Esophagus squamous epithelium (tissue), 5 donors: Measurements from ENCODE around the gene MFNG. TPM values are rescaled to one million over a fixed set of nuclear protein-coding genes. Genes with fewer than 3 reads are reported as not detected.
"Not testable (repeated sequence)": the region's sequence is repeated elsewhere in the genome, so short reads cannot be mapped to it uniquely, and the experiment has no call there.

Source experiments
- DNase-seq: peaks from one replicate; lab custom pipeline; 2025; lab: John Stamatoyannopoulos, UW
- H3K27ac ChIP-seq, 4 donors: fragments of 200-600 bp; sonication (generic); one replicate each; pipeline ENCODE4 v1.5.1; 2016 to 2019; ENCODE audit warnings: mild to moderate bottlenecking in 1 of 4
- H3K27me3 ChIP-seq, 4 donors: fragments of 200-600 bp; sonication (generic); 1 replicate in 3 of 4; 2 replicates in 1 of 4; pipeline versions ENCODE4 v1.5.1 to v1.6.0; 2017 to 2021; ENCODE audit warnings: antibody characterized with exemption in 1 of 4
- H3K36me3 ChIP-seq, 3 donors: fragments of 200-600 bp; sonication (generic); one replicate each; pipeline ENCODE4 v1.5.1; 2016 to 2019
- H3K4me1 ChIP-seq, 3 donors: fragments of 200-600 bp; sonication (generic); one replicate each; pipeline ENCODE4 v1.5.1; 2017 to 2019
- H3K4me3 ChIP-seq, 4 donors: fragments of 200-600 bp; sonication (generic); 1 replicate in 3 of 4; 2 replicates in 1 of 4; pipeline ENCODE4 v1.5.1; 2016 to 2019; ENCODE audit warnings: mild to moderate bottlenecking in 2 of 4, moderate library complexity in 1 of 4
- H3K9me3 ChIP-seq, 3 donors: fragments of 200-600 bp; sonication (generic); one replicate each; pipeline ENCODE4 v1.5.1; 2016 to 2019
- CTCF ChIP-seq, 6 experiments: fragments of 450-650 bp in 4 of 6; fragments of 200-600 bp in 2 of 6; sonication (generic) in 2 of 6; IDR thresholded peaks; one replicate each; pipeline ENCODE4 v1.5.1; 2016 to 2019; ENCODE audit warnings: antibody characterized with exemption in 6 of 6, mild to moderate bottlenecking in 4 of 6, moderate library complexity in 4 of 6
- POLR2A ChIP-seq, 4 donors: fragments of 450-650 bp; IDR thresholded peaks; one replicate each; pipeline ENCODE4 v1.6.1; 2017; ENCODE audit warnings: antibody characterized with exemption in 4 of 4, mild to moderate bottlenecking in 4 of 4, moderate library complexity in 3 of 4
- WGBS, 2 donors: methylation state at CpG; one replicate each; pipeline ENCODE4 v1.1.5; 2018; 5-methylcytosine and 5-hydroxymethylcytosine counted together
- intact Hi-C: fragments of 100-400 bp; cut with DNase I; formaldehyde crosslinking; loops from one replicate; pipeline ENCODE4 v1.15.0; 2022
- total RNA-seq, 4 donors: library from RNA; depleted of rRNA; stranded (reverse); fragments of >200 nt; gene quantifications; one replicate each; pipeline ENCODE4 v1.1.0, GENCODE V29; 2016
- donor health status: DM: yes; HTN: yes; CAD: no.

The MFNG gene
- total RNA-seq, 4 donors from 2014 or later, result 3.8 to 10.3 (median 7.9) TPM

- Histone ChIP-seq H3K27me3 (peaks cover 0 to 71% (median 3%) of the 10 kb centered on the region in 4 donors), H3K9me3 (no peaks in the 10 kb centered on the region)
- 70 to 93% methylated on average over 2 to 3 of the region's 8 CpGs for WGBS, 2 donors
These were observed 16.6 kb downstream of the MFNG start for GRCh38 chr22:37469416-37470086.

GRCh38 chr22:37468201-37468695 lies 17.9 kb downstream of the MFNG start:
- H3K36me3 ChIP-seq, H3K4me3 ChIP-seq, H3K4me1 ChIP-seq, H3K27ac ChIP-seq, intact Hi-C loops, DNase-seq, H3K9me3 ChIP-seq: not testable (repeated sequence)
- 73 to 92% methylated on average over 2 to 8 of the region's 14 CpGs for WGBS, 2 donors
- peaks cover 0 to 67% (median 3%) of the 10 kb centered on the region in 4 donors for H3K27me3 ChIP-seq

More at GRCh38 chr22:37469416-37470086, 16.6 kb downstream of the MFNG start:
- no peak overlapping the region for H3K4me3 ChIP-seq
- DNase-seq, result no peak
- TF ChIP-seq POLR2A (IDR thresholded peaks at IDR 0.05) (no peak), CTCF (IDR thresholded peaks at IDR 0.05) (no peak)
- no peak overlapping the region for H3K27ac ChIP-seq
- no peaks in the 10 kb centered on the region for H3K4me1 ChIP-seq
- intact Hi-C loops, result no loop called here
- peaks cover 0 to 4% (median 0%) of the 10 kb centered on the region in 3 donors for H3K36me3 ChIP-seq

GRCh38 chr22:37467391-37467955 lies 18.7 kb downstream of the MFNG start:
- no peak overlapping the region for H3K27ac ChIP-seq
- no peaks in the 10 kb centered on the region for H3K4me1 ChIP-seq
- H3K9me3 ChIP-seq, result no peaks in the 10 kb centered on the region
- WGBS, 2 donors, result 56 to 67% methylated on average over 1 to 6 of the region's 14 CpGs
- intact Hi-C loops, result no loop called here
- H3K27me3 ChIP-seq, result peaks cover 0 to 67% (median 3%) of the 10 kb centered on the region in 4 donors
- no peaks in the 10 kb centered on the region for H3K36me3 ChIP-seq
- no peak overlapping the region for H3K4me3 ChIP-seq
- DNase-seq, result no peak
- TF ChIP-seq CTCF (IDR thresholded peaks at IDR 0.05), result no peak
- TF ChIP-seq POLR2A (IDR thresholded peaks at IDR 0.05), result no peak

- H3K4me3 ChIP-seq, result no peak overlapping the region
- no peak overlapping the region for H3K27ac ChIP-seq
- WGBS, 2 donors, result 31 to 44% methylated on average over 3 to 4 of the region's 4 CpGs
- H3K27me3 ChIP-seq, result peaks cover 0 to 73% (median 0%) of the 10 kb centered on the region in 4 donors
- no peak for DNase-seq
- H3K4me1 ChIP-seq, result no peaks in the 10 kb centered on the region
- no peaks in the 10 kb centered on the region for H3K36me3 ChIP-seq
- TF ChIP-seq POLR2A (IDR thresholded peaks at IDR 0.05) (no peak), CTCF (IDR thresholded peaks at IDR 0.05) (no peak)
- no peaks in the 10 kb centered on the region for H3K9me3 ChIP-seq
- intact Hi-C loops, result no loop called here
These were observed 22.0 kb downstream of the MFNG start for GRCh38 chr22:37464181-37464580.

- H3K4me1 ChIP-seq, result no peaks in the 10 kb centered on the region
- 19 to 38% methylated on average over 5 of the region's 5 CpGs for WGBS, 2 donors
- TF ChIP-seq POLR2A (IDR thresholded peaks at IDR 0.05) (no peak), CTCF (IDR thresholded peaks at IDR 0.05) (no peak)
- H3K9me3 ChIP-seq, result no peaks in the 10 kb centered on the region
- no peak for DNase-seq
- no peak overlapping the region for H3K27ac ChIP-seq
- peaks cover 0 to 72% (median 0%) of the 10 kb centered on the region in 4 donors for H3K27me3 ChIP-seq
- intact Hi-C loops, result no loop called here
- H3K4me3 ChIP-seq, result no peak overlapping the region
- no peaks in the 10 kb centered on the region for H3K36me3 ChIP-seq
These were observed 23.2 kb downstream of the MFNG start for GRCh38 chr22:37462983-37463382.
